NT2/D1 (cell line): ENCODE results near the gene GNAO1.

ENCODE experiments used
- SUZ12 ChIP-seq: IDR thresholded peaks from 2 replicates; pipeline ENCODE4 v1.6.1; 2011; ENCODE audit not compliant: insufficient read length, insufficient read depth; ENCODE audit errors: extremely low read depth
- YY1 ChIP-seq: IDR thresholded peaks from 2 replicates; pipeline ENCODE4 v1.6.1; 2011; ENCODE audit not compliant: insufficient read length, insufficient read depth
- ZNF274 ChIP-seq: IDR thresholded peaks from 2 replicates; pipeline ENCODE4 v1.6.1; 2011; ENCODE audit warnings: mild to moderate bottlenecking, low read depth, low read length

DNA sequence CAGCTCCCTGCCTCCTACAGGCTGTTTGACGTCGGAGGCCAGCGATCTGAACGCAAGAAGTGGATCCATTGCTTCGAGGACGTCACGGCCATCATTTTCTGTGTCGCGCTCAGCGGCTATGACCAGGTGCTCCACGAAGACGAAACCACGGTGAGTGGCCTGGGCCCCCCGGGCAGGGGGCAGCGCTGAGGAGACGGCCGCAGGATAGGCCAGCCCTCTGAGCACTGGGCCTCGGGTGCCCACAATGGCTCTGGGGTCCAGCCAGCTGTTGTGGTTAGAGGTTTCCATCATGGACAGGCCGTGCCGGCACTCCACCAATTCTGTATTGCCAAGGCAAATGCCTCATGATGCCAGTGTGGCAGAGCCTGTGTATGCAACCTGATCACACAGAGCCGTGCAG, 145.4 kb downstream of the GNAO1 start:
- no peak for TF ChIP-seq YY1
- no peak for TF ChIP-seq ZNF274
- no peak for TF ChIP-seq SUZ12
